CD4-positive, alpha-beta T cell treated with Interleukin-17A for 1 hour (primary cell): ENCODE results near the gene CENPW.

Source experiments
- DNase-seq: peaks from one replicate; pipeline ENCODE4 v3.0.0-alpha.2; 2020

Gene CENPW

DNA sequence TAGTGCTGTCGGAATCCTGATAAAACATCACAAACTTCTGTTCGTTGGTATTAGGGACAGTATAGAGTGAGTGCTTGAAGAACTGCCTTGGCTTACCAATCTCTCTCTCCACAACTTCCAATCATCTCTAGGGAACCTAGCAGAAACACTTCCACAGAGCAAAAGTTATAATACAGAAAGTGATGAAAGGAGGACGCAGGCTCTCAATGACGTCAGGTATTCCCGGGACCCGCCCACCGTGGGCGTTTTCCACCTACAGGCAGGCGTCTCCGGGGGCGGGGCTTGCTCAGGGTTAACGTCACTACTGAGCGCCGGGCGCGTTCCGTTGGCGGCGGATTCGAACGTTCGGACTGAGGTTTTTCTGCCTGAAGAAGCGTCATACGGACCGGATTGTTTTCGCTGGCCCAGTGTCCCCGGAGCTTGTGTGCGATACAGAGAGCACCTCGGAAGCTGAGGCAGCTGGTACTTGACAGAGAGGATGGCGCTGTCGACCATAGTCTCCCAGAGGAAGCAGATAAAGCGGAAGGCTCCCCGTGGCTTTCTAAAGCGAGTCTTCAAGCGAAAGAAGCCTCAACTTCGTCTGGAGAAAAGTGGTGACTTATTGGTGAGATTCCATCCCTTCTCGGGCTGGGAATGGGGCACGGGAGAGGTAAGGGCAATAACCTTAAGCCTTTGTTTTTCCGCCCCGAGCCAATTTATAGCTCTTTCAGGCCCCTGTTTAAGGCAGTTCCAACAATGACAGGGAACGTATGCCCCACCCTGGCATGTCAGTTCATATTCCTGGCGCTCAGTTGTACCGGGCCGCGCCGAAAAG is at the start of gene CENPW:
Gene CENPW (plus strand): TSS at position 320 of the 814 bp plus-strand sequence. CDS start 159 bp downstream, at position 479.
- DNase-seq = peak; percentile 92

DNA sequence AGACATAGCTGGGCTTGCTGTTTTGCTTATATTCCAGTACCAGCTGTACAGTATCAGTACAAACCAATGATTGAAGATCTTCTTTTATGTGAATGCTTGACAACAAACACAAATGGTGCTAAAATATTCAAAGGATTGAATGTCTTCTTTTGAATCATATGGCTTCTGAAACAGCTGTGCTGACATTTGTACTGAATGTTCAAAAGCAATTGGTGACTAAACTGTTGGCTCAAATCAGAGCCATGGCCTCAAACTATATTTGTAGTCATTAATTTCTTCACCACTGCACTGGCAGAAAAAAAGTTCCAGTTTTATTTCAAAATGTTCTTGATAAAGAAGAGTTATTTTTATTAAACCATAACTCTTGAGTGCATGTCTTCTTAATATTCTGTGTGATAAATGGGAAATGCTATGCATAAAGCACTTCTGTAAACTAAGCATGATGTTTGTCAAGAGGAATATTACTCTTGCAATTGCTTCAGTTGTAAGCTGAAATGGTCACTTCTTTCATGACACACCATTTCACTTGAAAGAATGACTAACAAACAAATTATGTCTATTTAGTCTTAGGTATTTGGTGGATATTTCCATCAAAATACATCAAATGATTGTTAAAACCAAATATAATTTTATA is 45.9 kb upstream of the CENPW start:
- DNase-seq = no peak

DNA sequence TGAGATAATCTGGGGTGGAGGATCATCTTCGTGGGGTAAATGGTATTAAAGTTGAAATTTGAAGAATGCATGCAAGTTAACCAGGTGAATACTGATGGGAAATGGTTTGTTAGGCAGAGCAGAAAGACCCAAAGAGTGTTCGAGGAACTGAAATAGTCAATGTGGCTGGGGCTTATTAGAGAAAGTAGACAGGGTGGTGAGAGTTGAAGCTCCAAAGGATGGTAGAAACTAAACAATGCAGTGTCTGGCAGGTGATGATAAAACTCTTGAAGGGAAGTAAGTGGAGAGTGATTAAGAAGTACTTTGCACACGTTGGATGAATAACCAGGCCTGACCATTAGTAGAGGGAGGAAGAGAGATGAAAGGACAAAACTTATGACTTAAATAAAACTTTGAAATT is 39.8 kb upstream of the CENPW start:
- DNase-seq = no peak

- no peak for DNase-seq
Observed at GRCh38 chr6:126300735-126301134, 39.2 kb upstream of the CENPW start.

- DNase-seq = no peak
Observed at GRCh38 chr6:126302191-126302590, 37.7 kb upstream of the CENPW start.

DNA sequence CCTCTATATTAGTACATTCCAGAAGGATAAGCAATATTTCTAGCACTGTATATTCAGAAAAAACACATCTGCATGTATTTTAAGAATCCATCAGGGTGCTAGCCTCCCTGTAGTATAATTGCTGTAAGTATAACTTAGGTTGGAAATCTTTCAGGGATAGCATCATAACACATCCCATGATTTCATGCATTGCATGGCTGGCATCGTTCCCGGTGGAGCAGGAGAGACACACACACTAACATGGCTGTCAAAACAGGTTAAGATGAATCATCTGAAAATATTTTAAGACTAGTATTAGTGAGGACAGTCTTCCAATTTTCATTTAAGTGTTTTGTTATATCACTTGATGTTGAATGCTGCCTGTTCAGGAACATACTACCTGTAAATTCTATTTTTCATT is 32.1 kb upstream of the CENPW start:
- DNase-seq = no peak

- DNase-seq = no peak
Observed at GRCh38 chr6:126308362-126308761, 31.6 kb upstream of the CENPW start.

- DNase-seq = no peak
Observed at GRCh38 chr6:126312013-126312665, 27.8 kb upstream of the CENPW start.

DNA sequence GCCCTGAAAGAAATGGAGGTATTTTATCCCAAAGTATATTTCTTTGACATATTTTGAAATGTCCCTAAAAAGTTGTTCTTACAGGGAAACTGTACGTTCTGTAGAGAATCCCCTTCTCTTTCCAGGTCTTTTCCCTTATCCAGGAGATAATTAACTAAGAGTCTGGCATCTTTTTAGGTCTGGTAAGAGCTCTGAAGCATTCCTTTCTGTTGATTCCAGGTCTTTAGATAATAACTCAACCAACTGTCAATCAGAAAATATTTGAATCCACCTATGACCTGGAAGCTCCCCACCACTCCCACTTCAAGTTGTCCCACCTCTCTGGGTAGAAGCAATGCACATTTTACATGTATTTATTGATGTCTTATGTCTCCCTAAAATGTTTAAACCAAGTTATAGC is 26.0 kb upstream of the CENPW start:
- DNase-seq = no peak

GRCh38 chr6:126318797-126319196 is 21.1 kb upstream of the CENPW start:
- no peak for DNase-seq

GRCh38 chr6:126333729-126334128 is 6.2 kb upstream of the CENPW start:
- no peak for DNase-seq

- no peak for DNase-seq
Observed at GRCh38 chr6:126335210-126335609, 4.7 kb upstream of the CENPW start.

GRCh38 chr6:126337323-126337722 is 2.6 kb upstream of the CENPW start:
- peak; percentile 12 for DNase-seq

DNA sequence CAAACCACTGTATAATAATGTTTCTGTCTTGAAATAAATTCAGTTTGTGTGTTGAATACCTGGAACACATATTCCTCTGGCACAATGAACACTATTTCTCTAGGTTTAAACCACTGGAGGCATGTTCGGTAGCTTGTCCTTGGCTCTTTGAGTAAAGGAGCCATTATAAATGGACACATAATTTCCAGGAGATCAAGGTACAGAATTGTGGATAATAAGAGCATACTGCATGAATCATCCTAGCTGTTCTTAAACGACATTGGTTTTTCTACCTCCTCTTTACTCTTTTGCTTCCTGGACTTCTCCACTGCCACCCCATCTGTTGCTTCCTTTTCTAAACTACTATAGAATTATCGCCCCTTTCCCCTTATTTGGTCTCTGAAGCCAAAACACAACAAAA is 1.2 kb downstream of the CENPW start:
- DNase-seq = no peak

DNA sequence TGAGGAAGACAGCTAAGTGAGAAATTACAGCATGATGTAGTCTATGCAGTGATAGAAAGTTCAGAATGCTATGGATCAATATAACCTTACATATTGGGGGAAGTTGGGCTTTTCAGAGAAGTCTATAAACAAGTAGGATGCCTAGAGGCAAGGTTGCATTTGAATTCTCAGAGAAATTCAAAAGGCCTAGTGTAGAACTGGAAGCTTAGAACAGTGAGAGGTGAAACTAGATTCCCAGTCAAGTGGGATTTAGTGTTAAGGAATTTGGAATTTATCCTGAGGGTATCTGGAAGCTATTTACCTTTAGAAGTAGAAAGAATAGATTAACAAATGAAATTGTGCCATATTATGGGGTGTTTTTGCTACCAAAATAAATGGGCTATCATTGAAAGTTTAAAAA is 4.3 kb downstream of the CENPW start:
- DNase-seq = no peak

GRCh38 chr6:126351960-126352359 is 12.0 kb downstream of the CENPW start:
- DNase-seq = no peak

DNA sequence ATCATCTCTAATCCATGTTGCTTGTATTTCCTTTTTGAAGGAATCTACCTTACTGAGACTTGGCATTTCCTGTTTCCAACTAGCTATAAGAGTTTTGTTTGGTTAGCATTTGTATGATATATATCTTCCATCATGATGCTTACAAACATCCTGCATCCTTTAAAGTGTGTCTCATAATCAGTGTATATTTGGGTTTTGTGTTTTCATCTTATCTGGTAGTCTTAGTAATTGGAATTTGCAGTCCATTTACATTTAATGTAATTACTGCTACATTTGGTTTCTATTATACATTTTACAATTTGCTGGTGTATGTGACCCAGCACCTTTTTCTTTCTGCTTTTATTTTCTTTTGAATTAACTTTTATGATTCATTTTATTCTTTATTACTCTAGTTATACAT is 12.6 kb downstream of the CENPW start:
- no peak for DNase-seq

DNA sequence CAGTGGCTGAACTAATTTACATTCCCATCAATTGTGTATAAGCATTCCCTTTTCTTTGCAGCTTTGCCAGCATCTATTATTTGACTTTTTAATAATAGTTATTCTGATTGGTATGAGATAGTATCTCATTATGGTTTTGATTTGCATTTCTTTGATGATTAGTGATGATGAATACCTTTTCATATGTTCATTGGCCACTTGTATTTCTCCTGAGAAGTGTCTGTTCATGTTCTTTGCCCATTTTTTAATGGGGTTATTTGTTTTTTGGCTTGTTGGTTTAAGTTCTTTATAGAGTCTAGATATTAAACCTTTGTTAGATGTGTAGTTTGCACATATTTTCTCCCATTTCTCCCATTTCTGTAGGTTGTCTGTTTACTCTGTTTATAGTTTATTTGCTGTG is 16.6 kb downstream of the CENPW start:
- no peak for DNase-seq

- no peak for DNase-seq
Observed at GRCh38 chr6:126359936-126360537, 20.1 kb downstream of the CENPW start.

- no peak for DNase-seq
Observed at GRCh38 chr6:126361832-126362440, 22.0 kb downstream of the CENPW start.

DNA sequence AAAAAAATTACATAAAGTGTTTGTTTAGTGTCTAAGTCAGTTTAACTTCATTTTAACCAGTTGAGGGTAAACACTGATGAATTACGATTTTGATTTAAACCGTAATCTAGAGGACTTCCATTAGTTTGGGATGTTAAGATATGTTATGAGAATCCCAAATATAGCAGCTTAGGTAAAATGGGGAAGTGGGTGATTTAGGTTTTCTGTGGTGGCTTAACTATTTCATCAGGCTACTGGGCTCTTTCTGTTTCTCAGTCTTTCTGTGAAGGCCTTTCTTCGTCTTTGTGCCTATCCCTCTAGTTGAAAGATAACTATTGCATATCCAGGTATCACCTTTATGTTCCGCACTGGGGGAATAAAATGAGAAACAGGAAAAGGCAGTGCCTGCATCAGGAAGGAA is 27.9 kb downstream of the CENPW start:
- no peak for DNase-seq

DNA sequence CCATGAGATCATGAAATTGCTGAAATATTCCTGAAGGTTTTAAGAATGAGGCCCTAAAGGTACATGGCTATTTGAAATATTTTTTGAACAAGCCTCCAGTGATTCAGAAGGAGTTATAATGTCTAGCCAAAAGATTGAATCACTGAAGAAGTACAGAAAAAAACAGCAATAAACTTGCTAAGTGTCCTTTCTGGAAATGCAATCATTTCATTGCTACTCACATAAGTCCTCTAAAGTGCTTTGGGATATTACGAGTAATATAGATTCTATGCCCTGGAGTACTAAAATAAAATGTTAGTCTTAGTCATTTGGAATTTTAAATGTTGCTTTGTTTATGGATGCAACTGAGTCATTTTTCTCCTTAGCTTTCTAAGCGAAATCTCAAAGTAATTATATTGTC is 32.7 kb downstream of the CENPW start:
- DNase-seq = no peak

- DNase-seq = no peak
Observed at GRCh38 chr6:126373344-126373743, 33.4 kb downstream of the CENPW start.
